Measurements from ENCODE around the gene PPFIBP2.
"Not testable (repeated sequence)": the region's sequence is repeated elsewhere in the genome, so short reads cannot be mapped to it uniquely, and the experiment has no call there.

The PPFIBP2 gene

DNA sequence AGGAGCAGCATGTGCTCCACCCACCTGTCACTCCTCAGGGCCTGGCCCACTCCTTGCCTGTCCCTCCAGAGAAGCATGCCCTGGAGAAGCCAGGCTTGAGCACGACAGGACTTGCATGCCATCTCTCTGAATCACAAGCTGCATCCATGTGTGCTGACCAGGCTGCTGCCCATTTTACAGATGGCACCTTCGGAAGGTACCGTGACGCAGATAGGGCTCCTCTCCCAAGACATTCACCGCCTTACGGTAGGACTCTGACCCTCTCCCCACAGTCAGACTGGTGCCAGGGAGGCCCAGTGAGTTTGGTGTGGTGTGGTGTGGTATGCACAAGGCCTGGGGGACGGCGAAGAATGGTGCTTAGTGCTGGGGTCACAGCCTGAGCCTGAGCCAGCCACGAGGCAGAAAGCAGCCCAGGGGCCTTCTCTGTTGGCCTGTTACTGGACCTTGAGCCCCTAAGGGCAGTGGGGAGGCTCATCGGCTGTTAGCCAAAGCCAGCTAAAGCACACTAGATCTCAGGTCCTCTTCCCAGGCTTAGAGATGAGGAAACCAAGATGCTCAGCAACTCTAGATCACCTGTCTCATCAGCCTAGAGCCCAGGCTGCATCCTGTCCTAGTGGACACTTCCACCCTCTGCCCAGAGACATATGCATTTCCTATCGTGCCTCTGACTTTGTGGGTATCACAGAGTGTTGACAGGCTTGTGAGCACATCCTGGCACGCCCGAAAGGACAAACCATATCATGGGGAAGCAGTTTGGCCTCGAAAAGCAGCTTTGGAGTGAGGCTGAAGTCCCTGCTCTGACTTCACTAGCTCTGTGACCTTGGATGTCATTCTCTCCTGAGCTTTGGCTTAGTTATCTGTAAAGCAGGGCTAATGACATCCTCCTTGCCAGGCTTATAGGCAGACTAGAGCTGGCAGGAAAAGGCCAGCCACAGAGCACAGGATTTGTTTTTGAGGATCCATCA is 141.7 kb downstream of the PPFIBP2 start:
- no peak for DNase-seq

DNA sequence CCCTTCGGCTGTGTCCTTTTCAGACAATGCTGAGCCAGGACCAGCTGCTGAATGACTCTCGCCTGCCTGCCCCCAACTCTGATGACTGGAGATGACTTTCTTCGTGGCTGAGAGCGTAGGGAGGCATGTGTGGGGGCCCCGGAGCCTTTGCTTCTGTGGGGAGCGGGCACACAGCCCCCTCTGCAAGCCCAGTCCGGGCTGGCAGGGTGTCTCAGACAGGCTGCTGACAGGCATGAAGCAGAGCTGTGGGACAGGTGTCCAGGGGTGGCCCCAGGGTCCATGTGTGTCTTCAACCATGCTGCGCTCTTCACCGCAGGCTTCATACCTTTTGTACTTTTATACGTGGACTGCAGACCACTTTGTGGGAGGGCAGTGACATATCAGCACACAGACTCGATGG is 142.9 kb downstream of the PPFIBP2 start:
- peak in 1 of 56 donors; percentile 45 for DNase-seq

DNA sequence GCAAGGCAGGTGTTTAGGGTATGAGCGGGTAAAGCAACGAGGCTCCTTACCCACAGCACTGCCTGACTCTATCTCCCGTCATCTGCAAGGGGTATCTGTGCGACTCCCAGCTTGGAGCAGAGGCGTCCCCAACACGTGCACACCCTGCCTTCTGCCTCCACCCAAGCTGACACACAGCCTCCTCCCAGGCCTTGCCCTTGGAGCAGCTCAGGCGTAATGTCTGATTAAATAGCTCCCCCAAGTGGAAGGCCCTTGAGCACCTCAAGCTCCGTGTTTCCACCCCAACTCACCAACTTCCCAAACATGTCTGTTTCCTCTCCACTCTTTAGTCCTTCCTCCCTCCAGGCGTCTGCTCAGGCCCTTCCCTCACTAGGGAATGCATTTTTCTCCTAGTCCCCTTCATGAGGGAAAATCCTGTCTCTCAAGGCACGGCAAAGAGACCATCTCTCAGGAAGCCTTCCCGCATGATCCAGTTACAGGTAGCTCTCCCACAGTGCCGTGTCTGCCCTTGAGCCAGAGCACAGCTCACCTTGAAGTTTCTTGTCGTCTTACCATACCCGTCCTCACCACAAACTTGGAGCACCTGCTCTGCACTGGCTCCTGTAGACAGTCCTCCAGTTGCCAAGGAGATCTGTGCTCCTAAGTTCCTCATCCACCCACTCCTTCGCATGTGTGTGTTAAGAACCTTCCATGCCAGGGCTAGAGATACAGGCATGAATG is 143.7 kb downstream of the PPFIBP2 start:
- peak in 46 of 56 donors; percentile 28 to 80 (median 62) for DNase-seq

DNA sequence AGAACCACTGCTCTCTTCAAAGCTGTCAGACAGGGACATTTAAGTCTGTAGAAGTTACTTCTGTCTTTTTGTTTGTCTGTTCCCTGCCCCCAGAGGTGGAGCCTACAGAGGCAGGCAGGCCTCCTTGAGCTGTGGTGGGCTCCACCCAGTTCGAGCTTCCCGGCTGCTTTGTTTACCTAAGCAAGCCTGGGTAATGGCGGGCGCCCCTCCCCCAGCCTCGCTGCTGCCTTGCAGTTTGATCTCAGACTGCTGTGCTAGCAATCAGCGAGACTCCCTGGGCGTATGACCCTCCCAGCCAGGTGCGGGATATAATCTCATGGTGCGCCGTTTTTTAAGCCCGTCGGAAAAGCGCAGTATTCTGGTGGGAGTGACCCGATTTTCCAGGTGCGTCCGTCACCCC is 149.7 kb downstream of the PPFIBP2 start:
- DNase-seq: not testable (repeated sequence)

DNA sequence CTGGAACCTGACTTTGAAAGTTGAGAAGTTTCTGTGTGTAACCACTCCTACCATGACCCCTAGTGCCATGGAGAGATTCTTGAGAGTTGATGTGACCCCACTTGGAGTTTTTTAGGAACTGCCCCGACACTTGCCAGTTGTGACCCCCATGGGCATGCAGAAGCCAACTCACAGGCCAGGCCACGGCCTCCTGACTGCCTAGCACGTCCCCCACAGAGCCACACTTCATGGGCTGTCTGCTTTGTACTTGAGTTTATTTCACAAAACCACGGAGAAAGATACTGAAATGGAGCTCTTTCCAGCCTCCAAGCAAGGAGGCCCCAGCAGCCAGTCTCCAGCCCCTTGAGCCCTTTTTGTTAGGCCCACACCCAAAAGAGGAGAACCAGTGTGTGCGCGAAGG is 151.1 kb downstream of the PPFIBP2 start:
- DNase-seq: no peak

DNA sequence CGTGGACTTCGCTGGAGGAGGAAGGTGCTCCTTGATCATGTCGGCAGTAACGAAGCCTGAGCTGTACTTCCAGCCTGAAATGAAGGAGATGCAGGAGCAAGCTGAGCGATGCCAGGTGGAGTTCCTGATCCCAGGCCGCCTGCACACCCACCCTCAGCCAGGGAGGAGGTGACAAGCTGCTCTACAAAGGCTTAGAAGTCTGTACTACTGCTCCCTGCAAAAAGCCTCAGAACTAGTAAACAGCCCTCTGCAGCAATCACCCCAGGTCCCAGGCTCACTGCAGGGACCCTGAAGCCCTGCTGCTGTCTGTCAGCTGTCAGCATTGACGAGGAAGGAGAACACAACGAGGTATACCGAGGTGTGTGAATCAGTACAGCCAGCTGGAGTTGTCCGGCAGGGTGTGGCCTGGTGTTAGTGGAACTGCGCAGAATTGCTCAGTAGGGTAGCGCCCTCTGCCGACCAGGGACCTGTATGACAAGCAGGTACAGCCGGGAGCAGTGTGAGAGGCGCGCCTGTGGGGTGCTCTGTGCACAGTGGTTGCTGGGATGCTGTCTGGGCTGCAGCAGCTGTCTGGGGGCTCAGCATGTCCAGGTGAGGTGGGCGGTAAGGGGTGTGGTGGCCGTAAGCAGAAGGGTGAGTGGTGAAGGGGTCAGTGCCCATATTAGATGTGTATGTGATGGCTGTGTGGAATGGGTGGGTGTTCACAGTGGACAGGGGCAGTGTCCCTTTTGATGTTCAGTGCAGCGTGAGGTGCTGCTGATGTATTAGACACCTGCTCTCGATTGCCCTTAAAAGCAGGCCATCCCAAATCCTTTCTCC is 151.9 kb downstream of the PPFIBP2 start:
- peak in 30 of 56 donors; percentile 21 to 75 (median 46) for DNase-seq

DNA sequence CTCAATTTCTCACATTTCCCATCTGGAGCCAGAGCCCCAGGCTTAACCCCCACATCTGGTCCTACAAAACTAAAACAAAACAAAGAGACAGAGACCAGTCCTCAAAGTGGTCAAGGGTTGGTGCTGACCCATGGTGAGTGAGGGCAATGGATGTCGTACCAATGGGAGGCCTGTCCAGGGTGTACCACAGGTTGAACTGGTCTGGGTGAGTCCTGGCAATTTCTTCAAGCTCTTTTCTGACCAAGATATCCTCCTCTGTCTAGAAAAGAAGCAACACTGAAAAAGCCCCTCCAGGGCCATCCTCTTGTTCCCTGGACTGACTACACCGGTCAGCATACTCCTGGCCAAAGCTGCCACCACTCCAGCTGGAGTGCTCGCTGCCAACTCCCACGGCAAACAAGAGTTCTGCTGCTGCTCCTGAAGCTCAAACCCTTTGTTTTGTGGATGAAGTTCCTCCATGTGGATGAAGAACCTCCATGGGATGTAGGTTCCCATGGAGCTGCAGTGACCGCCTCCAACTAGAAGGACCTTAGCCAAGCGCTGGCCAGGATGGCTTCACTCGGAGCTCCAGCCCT is 152.6 kb downstream of the PPFIBP2 start:
- DNase-seq: no peak

DNA sequence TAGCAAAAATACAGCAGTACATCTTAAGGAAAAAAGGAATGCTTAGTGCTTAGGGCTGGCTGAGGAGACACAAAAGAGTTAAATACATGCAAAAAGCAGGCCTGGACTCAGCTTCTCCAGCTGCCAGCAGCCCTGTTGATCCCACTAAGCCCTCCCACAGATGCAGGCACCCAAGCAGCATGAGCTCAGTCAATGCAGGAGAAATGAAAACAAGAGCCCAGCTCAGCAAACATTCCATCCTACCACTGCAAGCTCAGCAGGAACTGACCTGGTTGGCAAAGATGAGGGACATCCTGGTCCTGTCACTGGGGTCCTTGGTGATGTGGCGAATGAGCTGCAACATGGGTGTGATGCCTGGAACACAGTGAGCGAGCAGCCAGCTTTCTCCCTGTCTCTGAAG is 153.7 kb downstream of the PPFIBP2 start:
- DNase-seq: peak in 11 of 56 donors; percentile 7 to 44 (median 33)

DNA sequence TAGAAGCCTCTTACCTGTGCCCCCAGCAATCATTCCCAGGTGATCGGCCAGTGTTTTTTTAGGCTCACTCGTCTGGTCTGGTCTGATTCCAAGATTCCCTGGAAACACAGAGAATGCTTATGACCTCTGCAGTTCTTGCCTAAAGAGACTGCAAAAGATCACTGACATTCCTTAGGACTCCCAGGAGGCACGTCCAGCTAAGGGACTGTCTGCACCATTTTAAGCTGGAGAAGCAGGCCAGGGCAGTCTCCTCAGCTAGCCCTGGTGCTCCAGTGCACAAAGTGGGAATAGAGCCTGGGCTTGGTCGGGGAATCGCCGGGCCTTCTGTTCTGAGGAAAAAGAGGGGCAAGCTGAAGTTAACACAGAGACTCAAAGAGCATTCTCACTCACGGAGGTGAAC is 154.7 kb downstream of the PPFIBP2 start:
- DNase-seq: peak in 7 of 56 donors; percentile 22 to 77 (median 61)

DNA sequence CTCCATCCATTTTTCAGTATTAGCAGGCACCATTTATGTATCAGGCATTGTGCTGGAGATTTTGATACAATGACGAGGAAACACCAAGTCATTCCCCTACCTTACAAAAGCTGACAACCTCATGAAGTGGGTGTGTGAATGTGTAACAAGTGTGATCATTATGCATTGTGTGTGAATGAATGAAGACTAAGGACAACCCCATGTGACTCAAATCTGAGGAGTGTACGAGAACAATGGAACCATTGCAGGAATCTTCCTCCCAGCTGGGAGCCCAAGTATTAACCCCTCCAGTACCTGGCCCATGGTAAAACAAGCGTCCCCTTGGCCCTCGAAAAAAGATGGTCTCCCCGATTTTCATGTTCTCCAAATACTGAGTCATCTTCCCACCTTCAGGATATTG is 155.1 kb downstream of the PPFIBP2 start:
- DNase-seq: peak in 32 of 56 donors; percentile 20 to 77 (median 54)

DNA sequence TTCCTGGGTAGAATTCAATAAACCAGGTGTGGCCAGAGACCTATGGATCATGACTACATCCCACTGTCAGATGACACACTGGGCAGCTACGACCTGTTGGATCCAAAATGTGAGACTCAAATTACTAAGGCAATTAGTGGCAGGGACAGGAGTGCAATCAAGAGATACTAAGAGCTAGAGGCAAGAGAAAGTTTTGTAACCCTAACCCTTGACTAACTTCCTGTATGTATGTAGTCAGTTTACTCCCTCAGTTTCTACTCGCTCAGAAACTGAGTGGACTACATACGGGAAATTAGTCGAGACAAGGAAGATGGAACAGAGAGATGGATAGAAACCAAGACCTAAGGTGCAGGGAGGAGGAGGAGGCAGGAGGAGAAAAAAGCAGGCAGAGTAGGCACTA is 156.8 kb downstream of the PPFIBP2 start:
- DNase-seq: no peak

DNA sequence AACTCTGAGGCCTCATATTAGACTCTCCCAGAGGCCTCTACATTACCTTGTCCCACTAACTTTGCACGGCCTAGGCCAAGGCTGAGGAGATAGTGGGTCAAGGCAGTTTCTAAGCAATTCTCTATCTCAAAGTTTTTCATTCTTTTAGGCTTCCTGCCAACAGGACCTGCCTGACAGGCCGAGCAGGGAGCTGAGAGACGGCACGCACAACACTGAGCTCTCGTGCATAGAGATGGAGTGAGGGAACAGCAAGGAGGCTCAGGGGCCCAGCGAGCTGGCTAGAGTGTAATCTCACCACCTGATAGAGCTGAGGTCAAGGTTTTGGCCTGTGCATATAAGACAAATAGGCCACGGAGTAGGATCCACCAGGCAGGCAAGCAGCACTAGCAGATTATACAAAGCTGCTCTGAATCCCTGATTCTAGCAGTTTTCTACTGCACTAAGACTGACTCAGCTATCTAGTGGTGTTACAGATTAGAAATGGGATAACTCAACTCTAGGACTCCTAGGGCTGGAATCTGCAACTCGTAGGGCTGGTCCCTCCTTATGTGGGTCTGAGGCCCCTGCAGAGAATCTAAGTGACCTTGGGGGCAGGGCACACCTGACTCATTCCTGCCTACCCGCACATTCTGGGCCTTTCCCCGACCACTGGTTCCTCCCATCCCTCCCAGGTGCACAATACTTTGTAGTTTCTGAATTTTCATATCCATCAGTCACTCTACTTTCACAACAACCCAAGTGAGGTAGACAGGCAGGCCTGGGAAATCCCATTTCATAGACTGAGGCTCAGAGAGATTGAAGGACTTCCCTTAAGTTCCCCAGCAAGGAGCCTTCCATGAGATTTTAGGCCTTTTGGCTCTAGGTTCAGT is 157.8 kb downstream of the PPFIBP2 start:
- no peak for DNase-seq

DNA sequence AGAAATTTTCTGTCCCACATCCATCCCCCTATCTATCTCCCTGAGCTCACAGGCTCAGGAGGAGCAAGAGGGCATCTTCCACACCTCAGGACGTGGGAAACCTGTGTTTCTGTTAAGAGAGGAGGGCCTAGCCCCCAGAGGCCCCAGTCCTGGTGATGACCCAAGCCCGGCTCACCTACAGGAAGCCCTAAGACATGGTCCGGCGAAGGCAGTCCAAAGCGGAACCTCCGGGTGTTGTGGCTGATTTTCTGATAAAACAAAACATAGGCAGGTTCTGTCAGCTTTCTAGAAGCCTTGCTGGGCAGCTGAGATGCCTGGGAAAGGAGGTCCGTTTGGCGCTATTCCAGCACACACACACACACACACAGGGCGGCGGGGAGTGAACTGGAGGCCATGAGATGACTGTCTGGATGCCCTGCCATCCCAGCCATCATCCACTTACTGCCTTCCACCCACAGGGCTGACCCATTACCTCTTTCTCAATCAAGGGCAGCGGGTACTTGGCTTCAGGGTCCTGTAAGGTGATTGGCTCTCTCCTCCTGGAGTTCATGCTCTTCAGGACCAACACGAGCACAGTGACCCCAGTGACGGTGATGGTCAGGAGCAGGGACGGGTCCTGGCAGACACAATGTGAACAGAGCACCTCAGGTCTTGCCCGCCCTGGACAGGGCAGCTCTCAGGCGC is 158.6 kb downstream of the PPFIBP2 start:
- DNase-seq: peak in 2 of 56 donors; percentile 23 to 27

DNA sequence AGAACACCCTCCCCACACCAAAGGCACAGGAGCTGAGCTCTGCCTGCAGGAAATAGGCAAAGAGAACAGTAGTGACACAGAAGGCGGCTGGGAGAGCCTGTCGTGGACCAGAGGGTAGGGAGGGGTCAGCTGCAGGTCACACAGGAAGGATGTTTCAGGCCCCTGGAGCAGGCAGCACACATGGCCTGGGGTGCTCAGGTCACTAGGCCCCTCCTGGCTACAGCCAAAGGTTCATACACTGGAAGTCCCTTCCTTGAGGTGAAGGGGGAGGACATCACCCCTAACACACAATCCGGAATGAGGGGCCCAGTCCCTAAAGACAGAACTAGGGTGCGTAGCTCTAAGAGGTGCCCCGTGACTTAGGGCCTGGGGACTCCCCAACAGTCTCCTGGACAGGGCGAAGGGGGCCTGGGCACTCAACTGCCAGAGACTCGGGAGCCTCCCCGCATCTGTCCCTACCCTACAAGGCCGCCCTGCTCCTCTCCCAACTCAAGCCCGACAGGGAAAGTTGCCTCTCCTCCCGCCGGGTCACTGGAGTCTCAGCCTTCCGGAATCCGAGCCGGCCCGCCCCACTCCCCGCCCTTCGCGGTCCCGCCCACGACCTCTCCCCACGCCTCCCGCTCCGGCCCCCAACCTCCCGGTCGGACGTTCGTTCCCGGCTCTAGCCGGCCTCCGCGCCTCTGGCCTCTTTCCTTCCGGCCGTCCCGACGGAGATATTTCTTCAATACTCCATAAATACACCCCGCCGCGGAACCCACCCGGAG is 159.3 kb downstream of the PPFIBP2 start, which contains the start of gene CYB5R2:
Gene CYB5R2 (minus strand): TSS at position 541 of the 764 bp plus-strand sequence. CDS start 675 bp downstream, outside the sequence.
- DNase-seq: peak in 40 of 56 donors; percentile 34 to 77 (median 50)

DNA sequence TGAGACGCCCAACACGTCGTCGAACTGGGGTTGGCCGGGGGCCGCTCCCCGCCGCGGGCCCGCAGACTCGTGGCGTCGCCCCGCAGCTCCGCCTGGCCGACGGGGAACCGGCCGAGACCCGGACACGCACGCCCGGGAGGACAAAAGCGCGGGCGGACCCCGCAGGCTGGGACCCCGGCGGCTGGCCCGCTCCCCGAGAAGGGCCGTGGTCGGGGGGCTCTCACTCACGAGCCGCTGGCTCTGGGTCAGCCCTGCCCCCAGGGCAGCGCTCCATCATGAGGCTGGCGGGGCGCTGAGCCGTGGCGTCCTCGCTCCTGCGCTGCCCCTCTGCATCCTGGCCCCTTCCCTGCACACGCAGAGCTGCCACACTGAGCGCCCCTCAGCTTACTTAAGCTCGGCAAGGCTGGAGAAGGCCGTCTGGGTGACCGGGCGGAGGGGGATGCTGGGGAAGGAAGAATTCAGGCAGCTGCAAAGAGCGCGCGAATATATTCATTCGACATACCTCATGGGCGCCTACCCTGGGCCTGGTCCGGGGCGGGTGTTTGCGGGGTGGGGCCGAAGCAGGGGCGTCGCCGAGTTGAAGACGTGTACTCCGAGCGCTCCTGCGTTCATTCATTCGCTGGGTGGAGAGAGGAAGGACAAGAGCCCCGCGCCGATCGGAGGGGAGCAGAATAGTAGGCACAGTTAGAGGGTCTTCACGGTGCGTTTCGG is 160.1 kb downstream of the PPFIBP2 start:
- DNase-seq: peak in 2 of 56 donors; percentile 23 to 48

DNA sequence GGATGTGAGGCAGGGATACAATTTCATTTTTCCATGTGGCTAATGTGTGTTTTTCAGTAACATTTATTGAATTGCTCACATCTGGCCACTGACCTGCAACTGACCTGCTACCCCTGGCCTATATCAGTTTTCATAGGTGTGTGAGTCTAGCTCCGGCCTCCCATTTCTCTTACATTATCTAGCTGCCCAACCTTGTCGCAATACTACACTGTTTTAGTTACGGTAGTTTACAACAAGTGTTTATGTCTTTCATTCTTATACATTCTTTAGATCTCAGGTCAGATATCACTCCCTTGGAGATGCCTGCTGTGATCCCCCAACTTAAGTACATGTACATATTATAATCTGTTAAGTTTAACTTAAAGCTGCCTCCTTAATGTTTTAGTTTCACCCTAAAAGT is 161.8 kb downstream of the PPFIBP2 start:
- DNase-seq: no peak

DNA sequence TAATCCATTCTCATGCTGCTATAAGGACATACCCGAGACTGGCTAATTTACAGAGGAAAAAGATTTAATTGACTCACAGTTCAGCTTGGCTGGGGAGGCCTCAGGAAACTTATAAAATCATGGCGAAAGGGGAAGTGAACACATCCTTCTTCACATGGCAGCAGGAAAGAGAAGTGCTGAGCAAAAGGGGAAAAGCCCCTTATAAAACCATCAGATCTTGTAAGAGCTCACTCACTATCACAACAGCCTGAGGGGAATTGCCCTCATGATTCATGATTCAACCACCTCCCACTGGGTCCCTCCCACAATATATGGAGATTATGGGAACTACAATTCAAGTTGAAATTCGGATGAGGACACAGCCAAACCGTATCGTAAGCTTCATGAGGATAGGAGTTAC is 163.3 kb downstream of the PPFIBP2 start:
- no peak for DNase-seq

DNA sequence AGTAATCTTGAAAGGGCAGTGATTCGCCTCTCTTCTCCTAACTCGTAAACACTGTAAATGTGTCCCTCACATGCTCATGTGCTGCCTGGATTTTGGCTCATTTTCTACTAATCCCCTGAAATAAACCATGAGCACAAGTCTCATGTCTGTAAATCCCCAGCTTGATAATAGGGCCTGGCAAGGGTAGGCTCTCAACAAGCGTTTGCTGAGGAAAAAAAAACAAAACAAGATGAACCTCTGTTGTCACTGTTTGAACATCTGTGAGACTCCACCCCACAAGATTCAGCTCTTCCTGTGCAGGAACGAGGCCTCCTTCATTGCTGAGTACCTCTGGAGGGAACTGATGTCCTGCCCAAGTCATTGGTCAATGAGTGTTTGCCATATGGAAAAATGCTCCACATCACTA is 164.0 kb downstream of the PPFIBP2 start:
- no peak for DNase-seq
